Uterus (tissue), 2 donors: ENCODE measurements around the gene RPRD1B.

Experiments
- CTCF ChIP-seq, 4 experiments: fragments of 200-600 bp in 2 of 4; fragments of 450-650 bp in 2 of 4; sonication (generic) in 2 of 4; IDR thresholded peaks; one replicate each; pipeline ENCODE4 v1.5.1; 2016 to 2019; ENCODE audit warnings: antibody characterized with exemption in 4 of 4, mild to moderate bottlenecking in 2 of 4, moderate library complexity in 1 of 4
- POLR2A ChIP-seq, 2 donors: fragments of 450-650 bp; IDR thresholded peaks; one replicate each; pipeline ENCODE4 v1.6.1; 2016; ENCODE audit warnings: antibody characterized with exemption in 2 of 2, mild to moderate bottlenecking in 1 of 2, moderate library complexity in 1 of 2

DNA sequence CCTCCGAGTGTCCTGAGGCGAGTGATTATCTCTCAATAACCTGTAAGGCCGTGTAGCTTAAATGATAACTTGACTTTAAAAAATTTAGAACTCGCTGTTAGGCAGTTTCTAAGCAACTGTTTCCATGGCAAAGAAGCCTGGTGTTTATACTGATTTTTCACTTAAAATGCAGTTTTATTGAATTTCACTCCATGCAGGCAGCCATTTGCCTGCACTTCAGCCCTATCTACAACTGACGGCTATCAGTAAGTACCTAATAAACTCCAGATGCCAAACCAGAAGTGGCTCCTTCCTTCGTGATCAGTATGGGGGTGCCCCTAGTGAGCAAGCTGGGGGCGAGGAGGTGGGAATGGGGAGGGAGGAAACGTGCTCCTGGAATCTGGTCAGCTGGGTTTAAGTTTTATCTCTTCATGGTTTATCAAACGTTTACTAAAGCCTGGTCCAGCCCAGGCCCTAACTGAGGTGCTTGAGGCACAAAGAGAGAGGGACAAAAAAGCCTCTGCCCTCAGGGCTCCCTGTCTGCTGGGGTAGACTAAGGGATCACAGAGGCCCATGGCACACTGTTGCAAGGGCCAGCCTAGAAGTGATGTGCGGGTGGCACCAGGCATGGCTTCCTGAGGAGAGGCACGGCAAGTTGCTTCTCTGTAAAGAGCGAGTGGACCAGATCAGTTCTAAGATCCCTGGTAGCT, 45.8 kb upstream of the RPRD1B start:
- TF ChIP-seq CTCF (IDR thresholded peaks at IDR 0.05) = no peak
- no peak for TF ChIP-seq POLR2A (IDR thresholded peaks at IDR 0.05)
